Pancreas (tissue), 10 donors: ENCODE results near the gene FSD1. TPM values are rescaled to one million over a fixed set of nuclear protein-coding genes. Genes with fewer than 3 reads are reported as not detected.

ENCODE experiments used
- ATAC-seq, 4 donors: fragments of 200-7000 bp; cut with Tn5 transposase; one replicate each; pipeline versions ENCODE4 v1.8.0 to v1.9.1; 2020; ENCODE audit warnings: mild to moderate bottlenecking in 4 of 4, moderate library complexity in 4 of 4
- DNase-seq, 6 donors: peaks; one replicate each; pipeline ENCODE4 v3.0.0-alpha.2; 2020
- FAIRE-seq: peaks from 2 replicates; lab custom pipeline; 2012; peaks lifted over from hg19 to GRCh38; lab: Jason Lieb, UNC
- H3K27ac ChIP-seq, 4 donors: fragments of 200-600 bp; sonication (generic); 1 replicate in 3 of 4; 2 replicates in 1 of 4; pipeline versions ENCODE4 v1.5.0 to v1.8.0; 2020
- H3K27me3 ChIP-seq, 4 donors: fragments of 200-600 bp; one replicate each; pipeline ENCODE4 v1.8.0; 2021
- H3K36me3 ChIP-seq, 3 donors: fragments of 200-600 bp; sonication (generic) in 1 of 3; one replicate each; pipeline versions ENCODE4 v1.5.0 to v1.8.0; 2020 to 2021
- H3K4me1 ChIP-seq, 3 donors: fragments of 200-600 bp; one replicate each; pipeline ENCODE4 v1.8.0; 2021
- H3K4me3 ChIP-seq, 4 donors: fragments of 200-600 bp; sonication (generic) in 2 of 4; one replicate each; pipeline versions ENCODE4 v1.5.0 to v1.8.0; 2020 to 2021
- H3K9me3 ChIP-seq, 4 donors: fragments of 200-600 bp; one replicate each; pipeline ENCODE4 v1.8.0; 2021
- CTCF ChIP-seq, 4 donors: fragments of 200-600 bp; sonication (generic) in 3 of 4; IDR thresholded peaks; one replicate each; pipeline versions ENCODE4 v1.5.0 to v1.8.0; 2021; ENCODE audit warnings: antibody characterized with exemption in 4 of 4
- WGBS, 2 donors: extraction: QIAGEN DNeasy Blood & Tissue Kit; methylation state at CpG; one replicate each; pipeline ENCODE4 v1.1.7; 2013; 5-methylcytosine and 5-hydroxymethylcytosine counted together
- intact Hi-C, 3 donors: fragments of 100-400 bp; cut with DNase I; formaldehyde crosslinking; loops; one replicate each; pipeline versions ENCODE4 v1.11.1 to v1.14.2; 2022
- polyA plus RNA-seq, 2 donors: library from polyadenylated mRNA; stranded (reverse); fragments of 200-250 nt; gene quantifications; one replicate each; pipeline ENCODE4 v1.2.3, GENCODE V29; 2013
- total RNA-seq, 6 donors: library from RNA; stranded (reverse); fragmentation: NEBNext Ultra II Directional in 4 of 6; extraction: Animal tissue kit (Norgen Biotek cat#: 25700) in 4 of 6; gene quantifications; one replicate each; pipeline versions ENCODE4 v1.2.1 to v1.2.4, GENCODE V29; 2021 to 2023
- donor health status: healthy with polysubstance abuse.
- donor health status: DM: no; HTN: no; CAD: no; lungs with moderate emphysema.
- donor health status: DM: no; HTN: no; CAD: no.
- donor health status: control.
- donor health status: control.
- donor health status: Bipolar disorder and iron deficiency.
- donor health status: DM: yes; HTN: yes; CAD: no.
- donor health status: DM: no; HTN: no; CAD: no.
- donor health status: DM: no; HTN: no; CAD: no.
- donor health status: DM: yes; HTN: yes; CAD: no.

Gene FSD1
- total and polyA plus RNA-seq, 8 donors = 0.21 to 0.50 TPM; not detected in 6

GRCh38 chr19:4370418-4371041, 66.1 kb downstream of the FSD1 start:
- intact Hi-C loops = no loop called here
- peak in 1 of 6 donors; percentile 4 for DNase-seq
- TF ChIP-seq CTCF (IDR thresholded peaks at IDR 0.05) = no peak
- Histone ChIP-seq H3K4me1 (peaks cover 24 to 48% (median 40%) of the 10 kb centered on the region in 3 donors), H3K27ac (no peak overlapping the region), H3K36me3 (no peaks in the 10 kb centered on the region), H3K4me3 (no peak overlapping the region), H3K27me3 (no peaks in the 10 kb centered on the region), H3K9me3 (no peaks in the 10 kb centered on the region)
- no peak for FAIRE-seq
- 77 to 78% methylated on average over 15 of the region's 15 CpGs for WGBS, 2 donors
- no peak for ATAC-seq

- DNase-seq (peak in 2 of 6 donors; percentile 42 to 59), ATAC-seq (peak in 2 of 4 donors; percentile 7 to 19), FAIRE-seq (no peak)
- H3K4me3 ChIP-seq = no peak overlapping the region
- WGBS, 2 donors = 55 to 63% methylated on average over 31 of the region's 31 CpGs
- H3K9me3 ChIP-seq = no peaks in the 10 kb centered on the region
- no peaks in the 10 kb centered on the region for H3K27me3 ChIP-seq
- TF ChIP-seq CTCF (IDR thresholded peaks at IDR 0.05) = no peak
- no peaks in the 10 kb centered on the region for H3K36me3 ChIP-seq
- no peak overlapping the region for H3K27ac ChIP-seq
- intact Hi-C loops = no loop called here
- peaks cover 34 to 58% (median 50%) of the 10 kb centered on the region in 3 donors for H3K4me1 ChIP-seq
These were observed 67.1 kb downstream of the FSD1 start for GRCh38 chr19:4371247-4372164.

- no peaks in the 10 kb centered on the region for H3K36me3 ChIP-seq
- no peak overlapping the region for H3K4me3 ChIP-seq
- H3K9me3 ChIP-seq = no peaks in the 10 kb centered on the region
- H3K27me3 ChIP-seq = no peaks in the 10 kb centered on the region
- intact Hi-C loops = no loop called here
- peaks cover 43 to 67% (median 59%) of the 10 kb centered on the region in 3 donors for H3K4me1 ChIP-seq
- FAIRE-seq = no peak
- WGBS, 2 donors = 83 to 87% methylated on average over 22 of the region's 22 CpGs
- ATAC-seq = no peak
- TF ChIP-seq CTCF (IDR thresholded peaks at IDR 0.05) = no peak
- H3K27ac ChIP-seq = no peak overlapping the region
- DNase-seq = peak in 1 of 6 donors; percentile 8
These were observed 68.0 kb downstream of the FSD1 start for GRCh38 chr19:4372165-4373012.

GRCh38 chr19:4373013-4373367, 68.6 kb downstream of the FSD1 start:
- ATAC-seq = no peak
- no peak for DNase-seq
- TF ChIP-seq CTCF (IDR thresholded peaks at IDR 0.05) = no peak
- Histone ChIP-seq H3K36me3 (no peaks in the 10 kb centered on the region), H3K27me3 (no peaks in the 10 kb centered on the region), H3K4me1 (peaks cover 47 to 73% (median 65%) of the 10 kb centered on the region in 3 donors), H3K9me3 (no peaks in the 10 kb centered on the region), H3K4me3 (no peak overlapping the region), H3K27ac (peak overlapping the region in 2 of 4 donors; percentile 15 to 65)
- intact Hi-C loops = no loop called here
- WGBS, 2 donors = 75 to 81% methylated on average over 8 of the region's 8 CpGs
- FAIRE-seq = no peak

Other genes starting within 250 kb of the FSD1 start
- 10 to 100 TPM; 10.9 to 25.0 (median 15.6) TPM for gene ZBTB7A, start 237.7 kb upstream of the FSD1 start, total RNA-seq
- gene ZBTB7A, start 237.7 kb upstream of the FSD1 start, polyA plus RNA-seq = 1 to 10 TPM; 6.1 to 9.3 TPM
- gene MAP2K2, start 180.5 kb upstream of the FSD1 start, total RNA-seq = 10 to 100 TPM; 52.4 to 78.1 (median 70.0) TPM
- gene MAP2K2, start 180.5 kb upstream of the FSD1 start, polyA plus RNA-seq = 100 to 1,000 TPM; 107 to 183 TPM
- under 1 TPM in 1 of 6 donors, not detected in 5; 0.67 TPM for gene CREB3L3, start 151.0 kb upstream of the FSD1 start, total RNA-seq
- gene CREB3L3, start 151.0 kb upstream of the FSD1 start, polyA plus RNA-seq = under 1 TPM in 1 of 2 donors, not detected in 1; 0.27 TPM
- 10 to 100 TPM; 10.9 to 16.6 (median 12.4) TPM for gene SIRT6, start 122.0 kb upstream of the FSD1 start, total RNA-seq
- 10 to 100 TPM; 30.8 to 47.4 TPM for gene SIRT6, start 122.0 kb upstream of the FSD1 start, polyA plus RNA-seq
- 1 to 10 TPM in 5 of 6 donors, under 1 TPM in 1; 0.70 to 2.6 (median 1.5) TPM for gene ANKRD24, start 121.9 kb upstream of the FSD1 start, total RNA-seq
- 10 to 100 TPM in 1 of 2 donors, 1 to 10 TPM in 1; 7.8 to 14.2 TPM for gene ANKRD24, start 121.9 kb upstream of the FSD1 start, polyA plus RNA-seq
- 1 to 10 TPM in 4 of 6 donors, not detected in 2; 1.1 to 2.2 (median 1.3) TPM for gene EBI3, start 75.1 kb upstream of the FSD1 start, total RNA-seq
- under 1 TPM; 0.52 to 0.87 TPM for gene EBI3, start 75.1 kb upstream of the FSD1 start, polyA plus RNA-seq
- 10 to 100 TPM in 4 of 6 donors, 1 to 10 TPM in 2; 9.8 to 13.9 (median 11.2) TPM for gene YJU2, start 57.5 kb upstream of the FSD1 start, total RNA-seq
- 10 to 100 TPM; 25.0 to 32.0 TPM for gene YJU2, start 57.5 kb upstream of the FSD1 start, polyA plus RNA-seq
- not detected for gene SHD, start 25.3 kb upstream of the FSD1 start, total RNA-seq
- gene SHD, start 25.3 kb upstream of the FSD1 start, polyA plus RNA-seq = not detected
- gene TMIGD2, start 2.2 kb upstream of the FSD1 start, total RNA-seq = under 1 TPM in 2 of 6 donors, not detected in 4; 0.16 to 0.28 TPM
- not detected for gene TMIGD2, start 2.2 kb upstream of the FSD1 start, polyA plus RNA-seq
- gene STAP2, start 34.2 kb downstream of the FSD1 start, total RNA-seq = 10 to 100 TPM; 17.4 to 45.4 (median 23.3) TPM
- gene STAP2, start 34.2 kb downstream of the FSD1 start, polyA plus RNA-seq = 10 to 100 TPM; 46.6 to 65.5 TPM
- 10 to 100 TPM; 11.8 to 20.0 (median 14.9) TPM for gene MPND, start 39.0 kb downstream of the FSD1 start, total RNA-seq
- 10 to 100 TPM; 16.7 to 18.9 TPM for gene MPND, start 39.0 kb downstream of the FSD1 start, polyA plus RNA-seq
- gene SH3GL1, start 95.9 kb downstream of the FSD1 start, total RNA-seq = 10 to 100 TPM; 25.9 to 31.1 (median 27.5) TPM
- gene SH3GL1, start 95.9 kb downstream of the FSD1 start, polyA plus RNA-seq = 10 to 100 TPM; 27.1 to 34.2 TPM
- 1 to 10 TPM; 2.8 to 5.0 (median 3.9) TPM for gene CHAF1A, start 98.0 kb downstream of the FSD1 start, total RNA-seq
- 1 to 10 TPM; 3.8 to 4.3 TPM for gene CHAF1A, start 98.0 kb downstream of the FSD1 start, polyA plus RNA-seq
- 10 to 100 TPM; 57.2 to 79.3 (median 67.0) TPM for gene UBXN6, start 153.2 kb downstream of the FSD1 start, total RNA-seq
- 100 to 1,000 TPM; 110 to 130 TPM for gene UBXN6, start 153.2 kb downstream of the FSD1 start, polyA plus RNA-seq
- gene HDGFL2, start 167.7 kb downstream of the FSD1 start, total RNA-seq = 10 to 100 TPM; 12.8 to 23.4 (median 16.3) TPM
- gene HDGFL2, start 167.7 kb downstream of the FSD1 start, polyA plus RNA-seq = 10 to 100 TPM; 32.8 to 32.9 TPM
- gene PLIN4, start 213.9 kb downstream of the FSD1 start, total RNA-seq = 10 to 100 TPM in 3 of 6 donors, 1 to 10 TPM in 3; 2.2 to 17.8 (median 9.2) TPM
- 100 to 1,000 TPM in 1 of 2 donors, 10 to 100 TPM in 1; 23.6 to 138 TPM for gene PLIN4, start 213.9 kb downstream of the FSD1 start, polyA plus RNA-seq
- gene PLIN5, start 230.6 kb downstream of the FSD1 start, total RNA-seq = 10 to 100 TPM; 30.6 to 80.2 (median 41.3) TPM
- gene PLIN5, start 230.6 kb downstream of the FSD1 start, polyA plus RNA-seq = 100 to 1,000 TPM; 193 to 533 TPM
- gene LRG1, start 235.4 kb downstream of the FSD1 start, total RNA-seq = 10 to 100 TPM in 5 of 6 donors, 1 to 10 TPM in 1; 7.9 to 53.6 (median 14.8) TPM
- 10 to 100 TPM; 22.1 to 36.4 TPM for gene LRG1, start 235.4 kb downstream of the FSD1 start, polyA plus RNA-seq